Endothelial cell of umbilical vein (primary cell): ENCODE measurements around the gene APLP2. TPM values are rescaled to one million over a fixed set of nuclear protein-coding genes. Genes with fewer than 3 reads are reported as not detected.

ENCODE experiments used
- BruUV-seq: library from RNA; stranded (reverse); fragments of 400-500 nt; replicated peaks from 2 replicates; lab custom pipeline; 2021; lab: Mats Ljungman, UMichigan
- CTCF ChIA-PET: fragments of 300-600, 350-600 bp; sonication (Branson Sonifier 250); formaldehyde crosslinking; loops from one replicate; lab custom pipeline; 2021; ENCODE audit warnings: antibody characterized with exemption, inconsistent platforms; lab: Charles Lee
- POLR2A ChIA-PET: fragments of 300-600, 350-600 bp; sonication (Branson Sonifier 250); formaldehyde crosslinking; loops from one replicate; lab custom pipeline; 2021; ENCODE audit warnings: antibody characterized with exemption, inconsistent platforms; lab: Charles Lee
- DNase-seq: peaks from one replicate; pipeline ENCODE4 v3.0.0-alpha.2; 2011; ENCODE audit warnings: low read depth, low spot score
- FAIRE-seq: peaks from 2 replicates; lab custom pipeline; 2011; peaks lifted over from hg19 to GRCh38; lab: Jason Lieb, UNC
- H2AFZ ChIP-seq: 2 replicates; pipeline ENCODE4 v1.6.0; 2012; ENCODE audit warnings: low read depth, low read length, control low read depth, inconsistent platforms
- H3K27ac ChIP-seq: 2 replicates; pipeline ENCODE4 v1.5.1; 2011; ENCODE audit warnings: low read depth, mild to moderate bottlenecking, control low read depth, low read length, moderate library complexity; ENCODE audit not compliant: insufficient read depth
- H3K27me3 ChIP-seq, 2 experiments: 2 replicates each; pipeline versions ENCODE4 v1.6.0 to v1.6.1; 2011; ENCODE audit warnings: low read length in 2 of 2, mixed read lengths in 1 of 2; ENCODE audit not compliant: control insufficient read depth in 2 of 2, insufficient read depth in 2 of 2
- H3K36me3 ChIP-seq, 2 experiments: 2 replicates in 1 of 2; 3 replicates in 1 of 2; pipeline ENCODE4 v1.5.1; 2011; ENCODE audit warnings: low read length in 2 of 2, mild to moderate bottlenecking in 1 of 2, moderate library complexity in 1 of 2; ENCODE audit not compliant: control insufficient read depth in 2 of 2, insufficient read depth in 2 of 2; ENCODE audit errors: extremely low read depth in 1 of 2
- H3K4me1 ChIP-seq: 3 replicates; pipeline ENCODE4 v1.5.1; 2011; ENCODE audit warnings: mild to moderate bottlenecking, low read length; ENCODE audit not compliant: control insufficient read depth, insufficient read depth; ENCODE audit errors: extremely low read depth
- H3K4me2 ChIP-seq: 2 replicates; pipeline ENCODE4 v1.6.1; 2011; ENCODE audit warnings: low read length, control low read depth, mixed read lengths; ENCODE audit not compliant: insufficient read depth
- H3K4me3 ChIP-seq, 3 experiments: fragments of 200-600 bp in 1 of 3; sonication (generic), shearing (Covaris generic) in 1 of 3; replicated peaks in 1 of 3; 2 replicates each; pipeline ENCODE4 v1.5.1; 2011 to 2016; ENCODE audit warnings: control low read depth in 3 of 3, low read length in 3 of 3, mild to moderate bottlenecking in 2 of 3, inconsistent platforms in 1 of 3, low read depth in 1 of 3, moderate library complexity in 1 of 3; ENCODE audit not compliant: insufficient read depth in 1 of 3
- H3K79me2 ChIP-seq: 2 replicates; pipeline ENCODE4 v1.6.0; 2012; ENCODE audit warnings: low read length, inconsistent platforms; ENCODE audit not compliant: control insufficient read depth, insufficient read depth
- H3K9ac ChIP-seq: replicated peaks from 2 replicates; pipeline ENCODE3; 2011; ENCODE audit warnings: low read length, control low read depth; ENCODE audit not compliant: insufficient read depth; ENCODE audit errors: extremely low read depth
- H3K9me1 ChIP-seq: replicated peaks from 3 replicates; pipeline ENCODE4 v1.6.0; 2011; ENCODE audit warnings: mild to moderate bottlenecking, low read length; ENCODE audit not compliant: control insufficient read depth, insufficient read depth; ENCODE audit errors: extremely low read depth
- H3K9me3 ChIP-seq: replicated peaks from 2 replicates; pipeline ENCODE4 v1.5.1; 2012; ENCODE audit warnings: low read length, inconsistent platforms; ENCODE audit not compliant: control insufficient read depth, insufficient read depth
- H4K20me1 ChIP-seq: replicated peaks from 2 replicates; pipeline ENCODE3; 2011; ENCODE audit warnings: mild to moderate bottlenecking, low read length; ENCODE audit not compliant: control insufficient read depth, insufficient read depth; ENCODE audit errors: extremely low read depth
- CTCF ChIP-seq, 2 donors: IDR thresholded peaks; 1 replicate in 1 of 2; 2 replicates in 1 of 2; pipeline ENCODE4 v1.5.1; 2011; ENCODE audit warnings: low read length in 2 of 2, mild to moderate bottlenecking in 2 of 2, moderate library complexity in 2 of 2, control low read depth in 1 of 2, inconsistent platforms in 1 of 2, low read depth in 1 of 2; ENCODE audit not compliant: insufficient read depth in 1 of 2; ENCODE audit errors: extremely low read depth in 1 of 2
- EZH2 ChIP-seq: IDR thresholded peaks from 2 replicates; pipeline ENCODE4 v1.6.1; 2012; ENCODE audit warnings: borderline replicate concordance, low read depth, mild to moderate bottlenecking, moderate library complexity, low read length, inconsistent platforms; ENCODE audit not compliant: severe bottlenecking
- FOS ChIP-seq: IDR thresholded peaks from 2 replicates; pipeline ENCODE4 v1.6.1; 2011; ENCODE audit warnings: mild to moderate bottlenecking, low read length, moderate library complexity, borderline replicate concordance; ENCODE audit not compliant: insufficient read depth
- GATA2 ChIP-seq: IDR thresholded peaks from 2 replicates; pipeline ENCODE4 v1.7.0; 2011; ENCODE audit warnings: low read depth, mild to moderate bottlenecking, moderate library complexity, mixed read lengths, low read length; ENCODE audit not compliant: insufficient read length, insufficient read depth
- JUN ChIP-seq: IDR thresholded peaks from 2 replicates; pipeline ENCODE4 v1.6.1; 2011; ENCODE audit warnings: borderline replicate concordance, low read depth; ENCODE audit not compliant: insufficient read length, insufficient read depth
- MAX ChIP-seq: IDR thresholded peaks from 2 replicates; pipeline ENCODE4 v1.6.1; 2011; ENCODE audit not compliant: insufficient read depth, insufficient read length
- MYC ChIP-seq: IDR thresholded peaks from one replicate; pipeline ENCODE4 v1.6.1; 2011; ENCODE audit warnings: mild to moderate bottlenecking, low read depth, low read length
- POLR2A ChIP-seq: IDR thresholded peaks from 2 replicates; pipeline ENCODE4 v1.6.1; 2012; ENCODE audit warnings: low read depth, mild to moderate bottlenecking, control low read depth, low read length
- POLR2AphosphoS5 ChIP-seq: IDR thresholded peaks from 2 replicates; pipeline ENCODE4 v1.6.1; 2012; ENCODE audit warnings: low read depth, mild to moderate bottlenecking, control low read depth, low read length, moderate library complexity; ENCODE audit not compliant: insufficient read depth
- dilution Hi-C: fragments of 300-500 bp; cut with MboI; formaldehyde crosslinking; loops from one replicate; pipeline ENCODE4 v1.15.0; 2019; ENCODE audit warnings: low sequenced_read_pairs; ENCODE audit not compliant: extremely low pct_ligation_motif_present
- intact Hi-C: fragments of 100-400 bp; cut with micrococcal nuclease; formaldehyde crosslinking; loops from one replicate; pipeline ENCODE4 v1.10.0; 2022
- polyA plus RNA-seq, 4 experiments: library from polyadenylated mRNA; depleted of rRNA in 3 of 4; stranded (reverse) in 3 of 4; unstranded in 1 of 4; fragments of >200 nt; gene quantifications; 2 replicates each; pipeline versions ENCODE4 v1.2.1 to v1.2.3, GENCODE V29; 2011 to 2012; ENCODE audit warnings: missing spikeins in 1 of 4
- total RNA-seq: library from RNA; stranded (reverse); gene quantifications from 2 replicates; pipeline ENCODE4 v1.2.3, GENCODE V29; 2021

Gene APLP2
- total and polyA plus RNA-seq, 2 donors (not counting 3 experiments of a cell fraction or from before 2014, with no cell fraction given), result 493 to 543 TPM

GRCh38 chr11:130170345-130170744 lies 100.7 kb downstream of the APLP2 start:
- POLR2A ChIA-PET, result no interaction called here
- BruUV-seq, result no TSS peak
- no peak for FAIRE-seq

More at GRCh38 chr11:130170345-130170744, 100.7 kb downstream of the APLP2 start:
- Histone ChIP-seq H3K9ac (no peak overlapping the region), H3K36me3 (no peaks in the 10 kb centered on the region), H4K20me1 (no peaks in the 10 kb centered on the region), H2AFZ (no peak overlapping the region), H3K9me1 (no peaks in the 10 kb centered on the region), H3K27ac (no peak overlapping the region), H3K79me2 (no peaks in the 10 kb centered on the region), H3K4me2 (no peak overlapping the region), H3K9me3 (no peaks in the 10 kb centered on the region), H3K4me1 (no peaks in the 10 kb centered on the region), H3K4me3 (no peak overlapping the region), H3K27me3 (peaks cover 0 to 1% of the 10 kb centered on the region in 2 experiments)
- dilution Hi-C loops, result no loop called here
- intact Hi-C loops, result no loop called here
- no peak for TF ChIP-seq MAX
- TF ChIP-seq POLR2AphosphoS5, result no peak
- TF ChIP-seq CTCF (IDR thresholded peaks at IDR 0.05; ENCODE audit: extremely low read depth in 1 of 2, insufficient read depth in 1 of 2, low read depth in 1 of 2, low read length in 2 of 2), result no peak
- TF ChIP-seq GATA2, result no peak
- no peak for TF ChIP-seq EZH2
- TF ChIP-seq FOS, result no peak
- TF ChIP-seq POLR2A, result no peak
- no peak for TF ChIP-seq JUN
- TF ChIP-seq MYC, result no peak
- CTCF ChIA-PET, result no interaction called here
- no peak for DNase-seq
